Measurements from ENCODE around the gene ZFYVE27. TPM values are rescaled to one million over a fixed set of nuclear protein-coding genes. Genes with fewer than 3 reads are reported as not detected.
A peak's percentile ranks its signal among the peaks of the same experiment; 100 is the strongest.
"Not testable (repeated sequence)": the region's sequence is repeated elsewhere in the genome, so short reads cannot be mapped to it uniquely, and the experiment has no call there.

ZFYVE27 gene
- total and polyA plus RNA-seq, 9 donors, result 14.4 to 30.1 (median 25.6) TPM

GRCh38 chr10:97690133-97690532 is 46.8 kb upstream of the ZFYVE27 start:
- TF ChIP-seq, protein P1, sequence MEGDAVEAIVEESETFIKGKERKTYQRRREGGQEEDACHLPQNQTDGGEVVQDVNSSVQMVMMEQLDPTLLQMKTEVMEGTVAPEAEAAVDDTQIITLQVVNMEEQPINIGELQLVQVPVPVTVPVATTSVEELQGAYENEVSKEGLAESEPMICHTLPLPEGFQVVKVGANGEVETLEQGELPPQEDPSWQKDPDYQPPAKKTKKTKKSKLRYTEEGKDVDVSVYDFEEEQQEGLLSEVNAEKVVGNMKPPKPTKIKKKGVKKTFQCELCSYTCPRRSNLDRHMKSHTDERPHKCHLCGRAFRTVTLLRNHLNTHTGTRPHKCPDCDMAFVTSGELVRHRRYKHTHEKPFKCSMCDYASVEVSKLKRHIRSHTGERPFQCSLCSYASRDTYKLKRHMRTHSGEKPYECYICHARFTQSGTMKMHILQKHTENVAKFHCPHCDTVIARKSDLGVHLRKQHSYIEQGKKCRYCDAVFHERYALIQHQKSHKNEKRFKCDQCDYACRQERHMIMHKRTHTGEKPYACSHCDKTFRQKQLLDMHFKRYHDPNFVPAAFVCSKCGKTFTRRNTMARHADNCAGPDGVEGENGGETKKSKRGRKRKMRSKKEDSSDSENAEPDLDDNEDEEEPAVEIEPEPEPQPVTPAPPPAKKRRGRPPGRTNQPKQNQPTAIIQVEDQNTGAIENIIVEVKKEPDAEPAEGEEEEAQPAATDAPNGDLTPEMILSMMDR (IDR thresholded peaks at IDR 0.05), result no peak
- TF ChIP-seq EP300 (IDR thresholded peaks at IDR 0.05), result no peak
- no peak for TF ChIP-seq POLR2A (IDR thresholded peaks at IDR 0.05)
- Histone ChIP-seq H3K27ac (no peak overlapping the region), H3K36me3 (no peaks in the 10 kb centered on the region), H3K4me3 (no peak overlapping the region), H3K4me1 (ENCODE audit: insufficient read depth) (peaks cover 7% of the 10 kb centered on the region), H3K9me3 (no peaks in the 10 kb centered on the region), H3K27me3 (no peaks in the 10 kb centered on the region)
- 91 to 96% (median 95%) methylated on average over 3 of the region's 3 CpGs for WGBS, 3 donors
- intact Hi-C loops (cut with DNase I), result no loop called here
- DNase-seq, result no peak

DNA sequence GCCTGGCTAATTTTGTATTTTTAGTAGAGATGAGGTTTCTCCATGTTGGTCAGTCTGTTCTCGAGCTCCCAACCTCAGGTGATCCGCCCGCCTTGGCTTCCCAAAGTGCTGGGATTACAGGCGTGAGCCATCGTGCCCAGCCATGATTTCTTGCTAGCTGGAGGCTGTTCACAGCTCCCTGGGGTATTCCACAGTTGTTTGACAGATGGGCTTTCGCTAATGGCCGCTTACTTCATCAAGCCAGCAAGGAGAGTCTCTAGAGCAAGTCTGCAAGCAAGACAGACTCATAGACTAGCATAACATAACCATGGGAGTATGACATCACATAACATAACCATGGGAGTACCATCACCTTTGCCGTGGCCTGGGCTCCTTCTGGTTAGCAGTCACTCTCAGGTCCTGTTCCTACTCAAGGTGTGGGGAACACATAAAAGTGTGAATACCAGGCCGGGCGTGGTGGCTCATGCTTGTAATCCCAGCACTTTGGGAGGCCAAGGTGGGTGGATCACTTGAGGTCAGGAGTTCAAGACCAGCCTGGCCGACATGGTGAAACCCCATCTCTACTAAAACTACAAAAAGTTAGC is 38.8 kb upstream of the ZFYVE27 start:
- not testable (repeated sequence) for H3K27me3 ChIP-seq; H3K4me3 ChIP-seq; H3K36me3 ChIP-seq; DNase-seq; H3K27ac ChIP-seq; H3K9me3 ChIP-seq; H3K4me1 ChIP-seq (ENCODE audit: insufficient read depth)
- 81 to 83% (median 82%) methylated on average over 11 of the region's 11 CpGs for WGBS, 3 donors
- intact Hi-C loops (cut with DNase I), result loop anchor here in 1 of 4 donors (5.0 kb wide), 1 partner anchor 34 kb away; no protein-coding TSS in a partner anchor

DNA sequence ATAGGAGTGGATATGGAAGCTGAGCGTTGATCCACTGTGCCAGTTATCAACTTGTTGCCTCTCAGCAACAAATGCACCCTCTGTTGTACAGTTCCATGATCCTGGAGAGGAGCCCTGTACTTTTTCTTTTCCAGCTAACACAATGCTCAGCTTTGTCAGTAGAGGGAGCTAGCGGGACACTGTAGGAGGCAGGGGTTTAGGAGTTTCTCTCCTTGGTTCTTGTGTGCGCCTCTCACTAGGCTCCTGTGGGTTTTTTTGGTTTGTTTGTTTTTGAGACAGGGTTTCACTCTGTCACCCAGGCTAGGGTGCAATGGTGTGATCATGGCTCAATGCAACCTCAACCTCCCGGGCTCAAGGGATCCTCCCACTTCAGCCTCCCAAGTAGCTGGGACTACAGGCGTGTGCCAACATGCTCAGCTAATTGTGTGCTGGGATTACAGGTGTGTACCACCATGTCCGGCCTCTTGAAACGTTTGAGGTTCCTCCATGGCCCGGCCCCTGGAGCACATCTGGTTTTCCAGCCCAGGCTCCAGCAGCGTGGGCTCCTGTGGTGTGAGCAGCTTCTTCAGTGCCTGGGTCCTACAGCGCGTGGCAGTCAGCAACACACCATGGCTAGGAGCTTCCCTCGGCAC is 35.4 kb upstream of the ZFYVE27 start:
- DNase-seq, result peak in 1 of 5 donors; percentile 64
- H3K4me1 ChIP-seq (ENCODE audit: insufficient read depth), result no peaks in the 10 kb centered on the region
- no peak overlapping the region for H3K27ac ChIP-seq
- no peaks in the 10 kb centered on the region for H3K36me3 ChIP-seq
- intact Hi-C loops (cut with DNase I), result no loop called here
- no peaks in the 10 kb centered on the region for H3K9me3 ChIP-seq
- 39 to 43% (median 41%) methylated on average over 12 of the region's 12 CpGs for WGBS, 3 donors
- TF ChIP-seq, protein P1 (IDR thresholded peaks at IDR 0.05), result peak; percentile 47 to 75 (median 64)
- no peak for TF ChIP-seq POLR2A (IDR thresholded peaks at IDR 0.05)
- TF ChIP-seq EP300 (IDR thresholded peaks at IDR 0.05), result no peak
- H3K4me3 ChIP-seq, result no peak overlapping the region
- H3K27me3 ChIP-seq, result no peaks in the 10 kb centered on the region

GRCh38 chr10:97703398-97704067 is 33.4 kb upstream of the ZFYVE27 start:
- Histone ChIP-seq H3K27ac (no peak overlapping the region), H3K4me1 (ENCODE audit: insufficient read depth) (no peaks in the 10 kb centered on the region), H3K27me3 (no peaks in the 10 kb centered on the region), H3K9me3 (no peaks in the 10 kb centered on the region), H3K36me3 (no peaks in the 10 kb centered on the region), H3K4me3 (no peak overlapping the region)
- TF ChIP-seq POLR2A (IDR thresholded peaks at IDR 0.05), result no peak
- no peak for TF ChIP-seq EP300 (IDR thresholded peaks at IDR 0.05)
- TF ChIP-seq, protein P1 (IDR thresholded peaks at IDR 0.05), result no peak
- no peak for DNase-seq
- intact Hi-C loops (cut with DNase I), result no loop called here
- 84 to 86% (median 85%) methylated on average over 7 of the region's 7 CpGs for WGBS, 3 donors

DNA sequence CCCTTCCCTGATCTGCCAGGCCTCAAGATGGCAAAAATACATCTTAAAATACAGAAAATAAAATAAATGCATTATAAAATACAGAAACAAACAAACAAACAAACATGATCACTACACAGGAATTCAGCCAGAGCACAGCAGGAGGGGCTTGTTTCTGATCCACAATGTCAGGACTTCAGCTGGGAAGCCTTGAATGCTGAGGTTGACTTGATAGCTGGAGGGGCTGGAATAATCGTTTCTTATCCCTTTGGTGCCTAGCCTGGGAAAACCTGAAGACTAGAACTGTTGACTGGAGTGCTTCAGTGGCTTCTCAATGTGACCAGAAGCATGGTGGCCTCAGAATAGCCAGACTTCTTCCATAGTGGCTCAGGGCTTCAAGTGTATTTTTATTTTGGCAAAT is 32.6 kb upstream of the ZFYVE27 start:
- intact Hi-C loops (cut with DNase I), result no loop called here
- no peak overlapping the region for H3K4me3 ChIP-seq
- no peaks in the 10 kb centered on the region for H3K4me1 ChIP-seq (ENCODE audit: insufficient read depth)
- H3K27ac ChIP-seq, result no peak overlapping the region
- no peak for TF ChIP-seq POLR2A (IDR thresholded peaks at IDR 0.05)
- no peak for TF ChIP-seq EP300 (IDR thresholded peaks at IDR 0.05)
- TF ChIP-seq, protein P1 (IDR thresholded peaks at IDR 0.05), result no peak
- H3K9me3 ChIP-seq, result no peaks in the 10 kb centered on the region
- no peak for DNase-seq
- no peaks in the 10 kb centered on the region for H3K36me3 ChIP-seq
- H3K27me3 ChIP-seq, result no peaks in the 10 kb centered on the region
- 45 to 50% (median 49%) methylated on average over 1 of the region's 1 CpG for WGBS, 3 donors

Measured in ovary (tissue), 9 donors.